HG02870 (cell line): ENCODE measurements around the gene PAK5.

ENCODE experiments used
- ATAC-seq: cut with Tn5 transposase; IDR thresholded peaks from one replicate; pipeline ENCODE4 v1.9.1; 2021; ENCODE audit warnings: mild to moderate bottlenecking, moderate library complexity; ENCODE audit not compliant: unreplicated experiment

The PAK5 gene

GRCh38 chr20:9581509-9581908 lies 257.4 kb downstream of the PAK5 start:
- no peak for ATAC-seq

- no peak for ATAC-seq
Measured at GRCh38 chr20:9578594-9578993, 260.3 kb downstream of the PAK5 start.

DNA sequence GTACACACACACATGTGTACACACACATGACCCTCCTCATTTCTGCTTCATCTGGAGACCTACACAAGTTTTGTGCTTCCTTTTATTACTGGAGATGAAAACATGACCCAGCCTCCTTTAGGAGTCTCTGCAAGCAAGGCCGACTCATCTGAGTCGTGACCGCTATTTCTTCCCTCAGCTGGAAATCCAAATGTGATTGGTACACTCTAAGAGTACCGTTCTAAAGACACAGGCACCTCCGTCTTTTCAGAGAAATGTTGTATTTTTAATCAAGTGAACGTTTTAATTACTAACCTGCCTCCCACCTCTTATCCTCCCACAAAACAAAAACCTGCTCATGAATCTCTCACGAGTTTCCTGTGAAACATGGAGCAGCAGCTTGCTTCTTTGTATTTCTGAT lies 261.5 kb downstream of the PAK5 start:
- no peak for ATAC-seq

DNA sequence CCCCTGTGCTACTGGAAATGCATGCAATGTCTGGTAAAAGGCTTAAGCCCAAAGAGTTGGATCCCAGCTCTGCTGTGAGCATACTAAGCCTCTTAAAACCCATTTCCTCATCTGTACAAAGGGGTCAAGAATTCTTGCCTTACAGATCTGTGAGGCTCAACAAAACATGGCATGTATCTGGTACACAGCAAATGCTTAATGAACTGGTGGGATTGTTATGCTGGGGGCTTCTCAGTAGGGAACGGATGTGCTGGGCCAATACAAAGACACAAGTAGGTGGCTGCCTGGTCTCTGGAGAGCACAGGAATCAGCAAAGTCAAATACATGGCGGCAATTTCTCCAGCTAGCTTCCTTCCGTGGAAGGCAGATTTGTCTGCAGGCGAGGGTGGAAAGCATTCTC lies 262.2 kb downstream of the PAK5 start:
- ATAC-seq: no peak

DNA sequence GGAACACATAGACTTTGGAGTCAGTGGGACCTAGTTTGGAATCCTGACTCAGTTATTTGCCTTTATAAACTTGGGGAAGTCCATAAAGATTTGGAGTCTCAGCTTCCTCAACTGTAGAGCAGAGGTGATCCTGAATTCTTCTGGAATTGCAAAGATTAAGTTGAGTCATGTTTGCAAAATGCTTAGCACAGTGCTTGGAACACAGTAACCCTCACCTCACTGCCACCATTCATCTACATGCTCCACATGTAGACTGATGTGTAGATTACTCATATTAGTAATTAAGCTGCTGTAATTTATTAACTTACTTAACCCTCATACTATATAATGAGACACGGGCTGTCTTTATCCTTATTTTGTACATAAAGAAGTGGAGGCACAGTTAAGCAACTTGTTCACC lies 263.0 kb downstream of the PAK5 start:
- ATAC-seq: no peak

DNA sequence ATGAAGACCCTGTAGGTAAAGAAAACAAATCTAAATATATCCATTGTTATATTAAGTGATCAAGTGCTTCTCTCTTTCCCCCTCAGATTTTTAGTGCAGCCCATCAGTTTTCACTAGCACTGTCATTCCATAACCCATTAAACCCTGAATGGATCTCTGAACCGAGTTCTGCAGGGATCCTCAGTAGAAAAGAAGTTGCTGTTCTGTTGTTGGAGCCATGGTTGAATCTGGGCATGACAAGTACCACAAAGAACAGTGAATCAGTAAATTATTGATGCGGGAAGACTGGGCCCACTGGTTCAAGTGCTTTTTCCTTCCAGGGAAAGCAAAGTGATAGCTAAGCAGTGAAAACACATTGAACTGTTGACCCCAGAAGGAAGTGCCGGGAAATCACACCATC lies 264.1 kb downstream of the PAK5 start:
- ATAC-seq: no peak

- no peak for ATAC-seq
Measured at GRCh38 chr20:9574181-9574580, 264.7 kb downstream of the PAK5 start.

- no peak for ATAC-seq
Measured at GRCh38 chr20:9573335-9574151, 265.3 kb downstream of the PAK5 start.

DNA sequence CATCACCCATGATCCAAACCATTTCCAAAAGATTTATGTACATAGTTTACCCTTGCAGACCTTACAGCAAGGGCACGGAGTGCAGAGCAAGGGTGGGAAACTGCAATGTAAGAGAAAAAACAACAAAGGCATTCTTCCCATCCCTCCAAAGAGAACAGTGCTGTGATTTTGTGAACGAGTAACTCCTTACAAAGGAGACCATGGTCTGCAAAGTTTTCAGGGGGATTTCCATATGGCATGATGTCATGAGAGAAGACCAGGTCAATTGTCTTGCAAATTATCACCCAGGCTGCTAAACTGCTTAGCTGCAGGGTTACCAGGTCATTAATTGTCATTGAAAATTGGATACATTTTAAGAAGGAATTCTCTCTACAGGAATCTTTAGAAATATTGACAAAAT lies 266.2 kb downstream of the PAK5 start:
- no peak for ATAC-seq

GRCh38 chr20:9571783-9572182 lies 267.1 kb downstream of the PAK5 start:
- ATAC-seq: no peak

- no peak for ATAC-seq
Measured at GRCh38 chr20:9570612-9571011, 268.3 kb downstream of the PAK5 start.

- no peak for ATAC-seq
Measured at GRCh38 chr20:9566977-9567376, 271.9 kb downstream of the PAK5 start.

DNA sequence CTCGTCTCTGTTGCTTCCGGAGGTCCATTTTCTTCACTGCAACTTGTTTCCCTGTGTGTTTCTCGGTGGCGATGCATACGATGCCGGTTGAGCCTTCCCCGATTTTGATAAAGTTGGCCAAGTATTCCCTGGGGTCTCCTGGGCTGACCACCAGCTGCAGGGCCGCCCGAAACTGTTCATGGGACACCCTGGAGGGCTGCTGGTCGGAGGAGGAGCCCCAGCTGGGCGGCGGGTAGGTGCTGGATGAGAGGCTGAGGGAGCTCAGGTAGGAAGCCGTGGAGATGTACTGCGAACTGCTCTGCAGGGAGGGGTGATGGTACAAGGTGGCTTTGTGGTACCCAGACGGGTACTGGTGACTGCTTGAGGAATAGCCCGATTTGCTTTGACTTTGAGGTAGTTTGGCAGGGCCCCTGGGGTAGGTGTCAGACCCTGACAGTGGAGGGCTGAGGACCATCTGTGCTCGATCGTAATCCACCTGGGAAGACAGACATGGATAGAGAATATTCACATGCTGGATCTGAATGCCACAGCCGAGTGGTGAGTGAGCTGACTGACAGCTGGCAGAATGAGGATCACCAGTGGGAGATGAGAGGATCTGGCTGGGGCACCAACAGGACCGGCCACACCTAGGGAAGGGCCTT lies 272.8 kb downstream of the PAK5 start:
- ATAC-seq: no peak

DNA sequence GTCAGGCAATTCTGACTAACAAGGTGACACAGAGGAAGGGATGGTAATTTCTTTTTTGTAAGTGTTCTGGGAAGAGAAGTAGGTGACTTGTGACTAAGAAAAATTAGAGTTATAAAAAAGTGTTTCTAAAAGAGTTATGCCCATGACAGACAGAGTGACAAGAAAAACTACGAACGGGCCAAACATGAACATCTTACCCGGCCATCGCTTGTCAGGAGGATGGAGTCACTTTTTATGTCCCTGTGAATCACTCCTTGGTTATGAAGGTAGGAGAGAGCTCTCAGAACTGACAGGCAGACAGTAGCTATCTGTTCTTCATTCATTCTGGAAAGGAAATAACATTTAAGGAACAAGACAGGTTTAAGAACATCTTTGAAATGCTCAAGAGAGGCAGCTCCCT lies 281.5 kb downstream of the PAK5 start:
- no peak for ATAC-seq

DNA sequence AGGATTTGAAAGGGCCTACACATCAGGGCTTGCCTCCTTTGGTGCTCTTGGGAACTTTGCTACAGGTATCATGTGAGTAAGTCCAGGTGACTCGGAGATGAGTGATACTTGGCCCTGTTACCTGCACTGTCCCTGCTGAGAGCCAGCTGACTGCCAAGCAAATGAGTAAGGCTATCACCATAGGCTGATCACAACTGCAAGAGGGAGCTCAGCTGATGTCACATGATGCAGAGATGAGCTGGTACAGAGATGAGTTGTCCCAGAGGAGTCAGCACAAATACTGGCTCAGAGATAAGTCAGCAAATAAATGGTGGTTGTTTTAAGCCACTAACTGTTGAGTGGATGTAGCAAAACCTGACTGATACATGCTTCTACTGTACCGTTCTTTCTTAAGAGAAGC lies 283.1 kb downstream of the PAK5 start:
- no peak for ATAC-seq

DNA sequence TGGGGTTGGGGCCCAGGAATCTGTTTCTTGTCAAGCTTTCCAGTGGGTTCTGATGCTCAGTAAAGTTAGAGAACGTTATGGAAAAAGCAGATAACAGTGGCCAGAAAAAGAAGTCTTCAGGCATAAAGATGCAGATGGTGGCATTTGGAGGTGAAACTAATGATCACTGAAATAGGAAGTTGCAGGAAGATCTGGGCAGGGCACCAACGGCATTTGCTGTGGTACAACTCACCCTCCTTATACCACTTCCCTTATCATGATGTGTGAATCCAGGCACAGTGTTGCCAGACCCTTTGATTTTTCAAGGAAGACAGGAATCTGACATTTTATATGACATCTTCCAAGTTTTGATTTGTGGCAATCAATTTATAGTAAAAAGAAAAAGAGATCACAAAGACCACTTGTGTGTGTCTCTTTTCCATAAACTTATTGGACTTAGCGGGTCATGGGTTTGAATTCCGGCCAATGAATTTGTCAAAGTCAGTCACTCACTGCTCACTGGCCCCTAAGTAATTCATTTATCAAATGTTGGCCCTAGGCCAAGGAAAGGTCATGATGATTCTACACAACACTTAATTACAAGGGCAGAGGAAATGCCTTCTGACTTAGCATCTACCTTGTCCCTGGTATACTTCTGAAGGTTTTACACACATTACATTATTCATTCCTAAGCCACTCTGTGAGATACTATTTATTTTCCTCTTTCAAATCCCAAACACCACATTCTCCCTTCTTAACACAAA lies 286.9 kb downstream of the PAK5 start:
- no peak for ATAC-seq

GRCh38 chr20:9550871-9551270 lies 288.0 kb downstream of the PAK5 start:
- no peak for ATAC-seq

- ATAC-seq: no peak
Measured at GRCh38 chr20:9550283-9550682, 288.6 kb downstream of the PAK5 start.

DNA sequence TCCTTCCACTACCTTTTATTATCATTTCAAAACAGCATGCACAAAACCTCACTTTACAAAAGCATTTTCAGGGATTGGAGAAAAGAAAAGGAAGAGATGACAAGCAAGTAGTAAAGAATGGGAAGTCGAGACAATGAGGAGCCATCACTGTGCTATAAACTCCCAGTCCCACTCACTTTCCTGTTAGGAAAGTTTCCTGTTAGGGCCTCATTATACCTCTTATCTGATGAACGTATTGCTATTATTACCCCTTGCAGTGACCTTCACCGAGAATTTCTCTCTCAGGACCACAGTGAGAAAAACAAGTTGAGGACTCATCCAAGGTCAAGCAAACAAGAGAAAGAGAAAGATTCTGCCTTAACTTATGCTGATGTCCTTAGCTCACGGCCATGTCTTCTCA lies 295.7 kb downstream of the PAK5 start:
- ATAC-seq: no peak

- ATAC-seq: no peak
Measured at GRCh38 chr20:9535449-9535848, 303.4 kb downstream of the PAK5 start.

GRCh38 chr20:9534025-9534424 lies 304.9 kb downstream of the PAK5 start:
- ATAC-seq: no peak
